ENCODE measurements around the gene BCAS1.
A peak's percentile ranks its signal among the peaks of the same experiment; 100 is the strongest.

The BCAS1 gene

DNA sequence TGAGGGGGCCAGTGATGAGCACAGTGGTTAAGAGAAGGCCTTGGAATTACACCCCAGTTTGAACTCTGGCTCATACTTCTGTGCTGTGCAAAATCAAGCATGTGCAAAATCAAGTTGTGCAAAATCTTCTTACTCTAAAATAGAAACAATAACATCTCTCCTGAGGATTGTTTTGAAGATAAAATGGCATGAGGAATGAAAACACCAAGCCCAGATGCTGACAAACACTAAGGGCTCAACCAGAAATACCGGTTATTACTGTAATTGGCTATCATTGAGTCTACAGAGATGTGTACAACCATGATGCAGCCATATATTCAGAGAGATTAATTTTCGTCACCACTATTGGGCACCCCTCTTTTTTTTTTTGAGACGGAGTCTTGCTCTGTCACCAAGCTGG, 5.9 kb upstream of the BCAS1 start:
- DNase-seq: no peak

DNA sequence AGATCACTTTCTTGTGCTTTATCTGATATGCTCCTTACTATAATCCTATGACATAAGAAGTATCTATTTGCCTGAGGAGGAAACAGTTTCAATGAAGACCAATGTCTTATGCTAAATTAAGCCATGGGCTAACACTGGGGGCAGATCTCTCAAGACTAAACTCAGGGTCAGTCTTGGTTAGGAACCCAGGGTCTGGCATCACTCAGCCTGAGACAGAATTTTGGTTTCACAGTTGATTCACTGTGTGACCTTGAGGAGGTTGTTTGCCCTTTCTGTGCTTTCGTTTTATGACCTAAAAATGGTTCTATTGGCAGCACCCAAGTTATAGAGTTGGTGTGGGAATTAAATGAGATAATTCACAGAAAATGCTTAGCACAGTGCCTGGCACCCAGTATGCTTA, 4.9 kb upstream of the BCAS1 start:
- no peak for DNase-seq

DNA sequence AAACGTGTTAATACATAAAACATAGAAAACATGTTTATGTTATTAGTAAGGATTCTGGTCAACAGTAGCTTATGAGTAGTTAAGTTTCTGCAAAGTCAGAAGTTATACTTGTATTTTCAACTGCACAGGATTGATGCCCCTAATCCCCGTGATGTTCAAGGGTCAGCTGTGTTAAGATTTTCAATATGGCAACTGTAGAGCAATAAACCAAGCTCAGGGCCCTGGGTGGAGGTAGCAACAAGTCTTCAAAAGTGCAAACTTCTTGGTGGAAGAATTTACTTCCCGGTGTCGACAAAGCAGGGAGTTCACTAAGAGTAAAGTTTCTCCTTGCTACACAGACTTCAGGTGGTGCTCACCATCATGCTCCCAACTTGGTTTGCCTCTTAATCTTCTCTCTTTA, 4.1 kb upstream of the BCAS1 start:
- no peak for DNase-seq

DNA sequence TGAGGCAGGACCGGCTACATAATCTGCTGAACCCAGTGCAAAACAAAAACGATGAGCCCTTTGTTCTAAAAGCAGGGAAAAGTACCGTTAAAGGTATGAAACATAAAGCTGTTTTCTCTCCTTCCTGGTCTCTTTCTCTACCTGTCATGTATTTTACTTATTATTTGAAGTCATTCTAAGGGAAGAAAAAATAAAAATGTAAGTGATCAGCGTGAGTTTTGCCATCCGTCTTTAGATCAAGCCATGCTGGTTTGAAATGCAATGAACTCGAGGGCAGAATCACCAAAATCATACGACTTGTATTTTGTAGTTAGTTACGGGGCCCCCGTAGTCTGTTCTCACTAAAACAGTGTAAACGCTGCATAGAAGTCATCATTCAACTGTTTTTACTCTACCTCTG, 2.9 kb upstream of the BCAS1 start:
- DNase-seq: no peak

DNA sequence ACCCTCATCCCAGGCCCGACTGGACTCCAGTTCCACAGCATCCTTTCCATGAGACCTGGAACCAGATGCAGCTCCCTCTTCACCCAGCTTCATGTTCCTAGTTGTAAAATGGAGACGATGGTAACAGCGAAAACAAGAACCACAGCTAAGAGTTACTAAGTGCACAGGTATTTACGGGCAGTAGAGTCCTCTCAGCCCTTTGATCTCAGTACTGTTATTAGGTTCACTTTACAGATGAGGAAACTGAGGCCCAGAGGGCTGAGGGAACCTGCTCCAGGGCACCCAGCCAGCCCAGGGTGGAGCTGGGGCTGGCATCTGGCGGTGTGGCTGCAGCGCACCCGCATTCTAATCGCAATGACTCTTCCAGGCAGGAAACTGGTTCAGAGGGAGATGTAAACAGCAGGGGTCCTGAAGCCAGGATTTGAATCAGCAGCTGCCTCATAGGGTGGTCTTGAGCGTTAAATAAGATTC, 858 bp downstream of the BCAS1 start:
- no peak for DNase-seq

DNA sequence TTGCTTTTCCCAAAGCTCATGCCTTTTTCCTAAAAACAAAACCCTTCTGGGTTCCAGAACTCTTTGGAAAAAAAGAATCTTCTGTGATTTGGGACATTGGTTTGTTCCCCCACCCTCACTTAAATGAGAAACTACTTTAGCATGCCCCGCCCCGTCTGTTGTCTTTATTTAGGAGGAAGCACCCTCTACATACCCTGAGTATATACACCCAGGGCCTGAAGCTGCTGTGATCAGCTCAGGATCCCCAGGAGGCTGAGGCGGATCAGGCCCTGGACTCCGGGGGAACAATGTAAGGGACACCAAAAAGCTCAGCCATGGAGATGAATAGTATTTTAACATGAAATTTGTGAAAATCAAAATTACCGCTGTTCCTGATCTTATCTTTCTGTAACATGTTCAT, 1.4 kb downstream of the BCAS1 start:
- DNase-seq: no peak

DNA sequence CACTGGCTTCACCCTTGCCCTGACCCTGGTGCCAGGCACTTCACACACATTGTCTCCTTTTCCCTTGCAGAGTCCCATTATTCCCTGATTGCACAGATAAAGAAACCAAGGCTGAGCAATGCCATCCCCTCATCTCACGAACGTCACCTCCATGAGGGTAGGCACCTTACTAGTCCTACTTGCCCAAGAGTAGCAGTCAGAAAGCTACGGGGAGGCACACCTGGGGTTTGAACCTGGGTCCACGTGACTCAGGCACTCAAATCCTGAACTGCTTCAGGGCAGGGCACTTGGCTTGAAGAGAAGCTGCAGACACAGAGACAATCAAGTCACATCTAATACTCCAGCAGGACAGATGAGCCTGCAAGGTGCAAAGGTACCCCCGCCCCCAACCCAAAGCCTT, 1.9 kb downstream of the BCAS1 start:
- no peak for DNase-seq

DNA sequence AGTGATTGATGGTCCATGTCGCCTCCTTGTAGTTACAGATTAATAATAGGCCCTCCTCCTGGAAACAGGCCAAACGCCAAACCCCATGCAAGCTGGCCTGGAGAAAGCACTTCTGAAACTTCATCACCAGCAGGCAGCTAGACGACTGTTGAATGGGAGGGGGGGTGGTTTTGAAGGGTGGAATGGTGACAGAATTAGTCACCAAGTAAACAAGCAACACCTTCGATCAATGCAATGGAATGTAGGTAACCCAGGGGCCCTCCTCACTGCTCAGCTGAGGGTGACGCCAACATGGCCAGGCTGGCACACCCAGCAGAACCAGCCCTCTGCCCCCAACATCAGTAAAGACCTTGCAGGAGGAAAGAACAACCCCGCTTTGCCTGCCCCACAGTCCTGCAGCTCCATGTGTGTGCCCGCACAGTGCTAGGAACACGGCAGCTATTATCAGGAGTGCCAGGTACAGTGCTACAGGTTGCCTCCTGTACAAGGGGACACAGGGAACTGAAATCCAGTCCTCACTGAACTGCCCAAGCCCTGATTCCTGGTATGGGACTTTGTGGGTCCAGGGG, 2.7 kb downstream of the BCAS1 start:
- DNase-seq: peak; percentile 4

DNA sequence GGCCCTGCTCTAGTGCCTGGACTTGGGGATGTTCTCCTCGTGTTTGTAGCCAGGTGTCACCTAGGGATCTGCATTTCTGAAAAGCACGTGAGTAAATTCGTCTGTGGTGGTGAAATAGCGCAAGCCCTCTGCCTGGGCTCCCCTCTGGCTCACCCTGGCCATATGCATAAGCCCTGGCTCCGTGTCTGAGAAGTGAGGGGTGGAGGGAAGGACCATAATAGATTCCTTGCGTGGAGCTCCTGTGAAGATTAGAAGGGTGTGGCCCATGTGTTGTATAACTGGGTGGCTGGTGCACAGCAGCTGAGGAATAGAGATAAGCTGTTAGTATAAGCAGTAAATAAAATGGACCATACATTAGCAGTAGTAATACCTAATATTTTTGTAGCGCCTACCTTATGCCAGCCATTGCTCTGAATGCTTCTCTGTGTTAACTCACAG, 4.8 kb downstream of the BCAS1 start:
- no peak for DNase-seq

DNA sequence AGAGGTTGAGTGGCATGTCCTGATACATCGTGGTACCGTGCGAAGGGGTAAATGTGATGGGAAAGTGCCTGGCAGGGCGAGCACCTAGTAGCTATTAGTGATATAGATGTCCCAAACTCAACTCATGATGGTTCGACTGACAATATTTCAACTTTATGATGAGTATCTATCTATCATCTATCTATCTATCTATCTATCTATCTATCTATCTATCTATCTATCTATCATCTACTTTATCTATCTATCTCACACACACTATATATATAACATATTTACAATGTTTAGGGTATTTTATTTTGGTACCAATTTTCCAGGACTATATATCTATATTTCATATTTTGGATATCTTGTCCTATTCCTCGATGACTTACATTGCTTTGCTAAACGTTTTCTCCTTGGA, 5.5 kb downstream of the BCAS1 start:
- DNase-seq: no peak

DNA sequence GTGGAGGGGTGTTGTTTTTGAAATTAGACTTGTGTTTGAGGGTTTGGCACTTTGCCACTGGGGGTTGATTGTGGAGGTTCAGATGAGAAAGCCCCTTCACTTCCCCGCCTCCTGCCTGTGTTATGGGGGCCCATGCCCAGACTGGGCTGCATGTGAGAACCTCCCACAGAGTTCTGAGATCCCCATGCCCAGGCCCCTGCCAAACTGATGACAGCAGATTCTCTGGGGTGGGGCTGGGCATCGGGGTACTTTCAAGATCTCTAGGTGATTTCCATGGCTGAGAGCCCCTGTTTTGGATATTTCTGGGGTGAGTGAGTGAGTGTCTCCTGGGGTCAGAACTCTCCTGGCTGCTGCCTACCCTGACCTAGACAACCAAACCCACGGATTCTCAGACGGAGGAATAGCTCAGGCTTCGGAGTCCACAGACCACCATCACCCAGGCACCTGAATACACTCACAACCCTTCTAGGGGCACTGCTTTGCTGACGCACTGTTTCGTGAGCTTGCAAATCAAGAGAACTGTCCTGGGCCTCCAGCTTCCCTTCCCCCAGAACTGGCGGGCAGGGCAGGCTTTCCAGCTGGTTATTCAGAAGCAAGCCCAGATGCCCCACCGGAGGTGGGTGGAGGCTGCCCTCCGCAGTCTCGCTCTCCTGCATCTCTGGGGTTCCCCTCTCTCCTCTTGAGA, 6.3 kb downstream of the BCAS1 start:
- DNase-seq: no peak

DNA sequence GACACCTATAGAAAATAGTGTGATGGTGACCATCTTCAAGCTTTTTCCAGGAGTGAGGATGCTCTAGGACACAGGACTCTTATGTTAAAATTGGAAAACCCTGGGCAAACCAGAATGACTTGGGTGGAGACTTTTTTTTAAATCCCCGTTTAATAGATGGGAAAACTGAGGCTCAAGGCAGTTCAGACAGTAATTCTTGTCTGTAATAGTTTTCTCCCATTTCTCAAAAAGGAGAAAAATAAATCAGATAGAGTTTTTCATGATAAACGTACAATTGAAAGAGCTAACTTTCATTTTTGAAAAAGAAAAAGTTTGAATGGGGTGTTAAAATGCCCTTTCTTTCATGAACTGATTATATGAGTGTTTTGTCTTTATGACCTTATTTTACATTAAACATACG, 6.8 kb downstream of the BCAS1 start:
- no peak for DNase-seq

DNA sequence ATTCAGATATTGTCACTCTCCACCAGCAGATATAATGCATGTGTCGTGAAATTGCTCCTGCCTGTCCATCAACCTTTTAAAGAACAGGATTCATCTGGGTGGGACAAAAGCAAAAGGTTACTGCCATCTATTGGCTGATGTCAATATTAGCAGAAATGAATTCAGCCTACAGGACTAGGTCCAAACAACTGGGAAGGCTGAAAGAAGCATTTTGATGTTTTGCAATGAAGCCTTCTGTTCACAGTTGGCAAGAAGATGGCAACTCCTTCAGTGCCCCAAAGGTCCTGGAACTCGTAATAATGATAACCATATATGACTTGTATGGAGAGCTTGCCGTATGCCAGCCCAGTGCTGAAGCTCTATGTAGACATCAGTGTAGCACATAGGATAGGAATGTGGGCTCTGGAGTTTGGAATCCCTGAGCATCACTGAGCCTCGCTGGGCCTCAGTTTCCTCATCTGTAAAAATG, 7.5 kb downstream of the BCAS1 start:
- DNase-seq: no peak

DNA sequence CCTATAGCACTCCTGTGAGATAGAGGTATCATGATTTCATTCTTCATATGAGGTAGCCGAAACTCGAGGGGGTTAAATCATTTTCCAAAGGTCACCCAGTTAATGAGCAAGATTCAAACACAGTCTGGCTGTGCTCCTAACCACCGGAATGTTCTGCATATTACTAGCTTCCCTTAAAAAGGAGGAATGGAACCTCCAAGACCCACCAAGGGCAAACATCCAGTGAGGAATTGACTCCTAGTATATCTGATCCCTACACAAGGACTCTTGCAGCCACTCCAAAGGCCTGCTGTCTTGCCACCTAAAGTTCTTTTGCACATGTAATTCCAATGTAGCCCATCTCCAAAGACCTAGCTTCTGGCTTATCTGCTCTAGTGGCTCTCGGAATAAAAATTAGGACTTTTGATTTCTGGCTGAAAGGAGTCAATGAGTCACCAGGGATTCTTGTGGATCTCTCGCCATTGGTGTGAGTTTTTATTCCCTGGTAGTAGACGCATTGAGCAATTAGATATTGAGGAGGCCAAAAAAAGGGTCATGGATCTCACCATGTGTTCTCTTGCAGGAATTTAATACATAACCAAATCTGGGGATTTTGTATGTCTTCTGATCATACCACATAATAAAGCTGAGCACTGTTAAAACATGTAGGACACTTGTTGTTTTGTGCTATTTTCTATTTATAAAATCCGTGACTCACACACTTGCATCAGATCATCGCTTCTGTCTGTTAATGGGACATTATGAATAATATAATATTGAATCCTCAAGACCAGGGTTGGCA, 9.1 kb downstream of the BCAS1 start:
- no peak for DNase-seq

DNA sequence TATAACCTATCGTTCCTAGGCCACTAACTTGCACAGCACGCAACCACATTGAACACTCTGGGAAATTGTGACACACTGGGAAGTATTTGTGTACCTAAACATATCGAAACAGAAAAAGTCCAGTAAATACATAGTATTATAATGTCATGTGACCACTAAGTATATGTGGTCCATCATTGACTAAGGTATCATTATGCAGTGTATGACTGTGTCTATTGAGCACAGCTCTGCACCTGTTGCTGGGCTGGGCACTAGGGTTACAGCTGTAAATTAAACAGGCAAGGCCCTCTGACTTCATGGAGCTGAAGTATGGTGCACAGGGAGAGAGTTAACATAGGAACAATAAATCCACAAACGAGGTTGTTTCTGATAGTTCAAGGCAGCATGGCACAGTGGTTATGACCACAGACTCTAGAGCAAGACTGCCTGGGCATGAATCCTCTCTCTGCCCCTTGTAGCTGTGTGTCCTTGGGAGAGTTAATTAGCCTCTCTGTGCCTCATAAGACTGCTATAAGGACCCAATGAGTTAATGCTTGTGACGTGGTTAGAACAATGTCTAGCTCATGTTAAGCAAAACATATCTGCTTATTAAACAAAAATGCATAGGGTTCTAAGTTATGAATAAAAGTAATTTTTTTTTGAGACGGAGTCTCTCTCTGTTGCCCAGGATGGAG, 10.6 kb downstream of the BCAS1 start:
- DNase-seq: no peak

DNA sequence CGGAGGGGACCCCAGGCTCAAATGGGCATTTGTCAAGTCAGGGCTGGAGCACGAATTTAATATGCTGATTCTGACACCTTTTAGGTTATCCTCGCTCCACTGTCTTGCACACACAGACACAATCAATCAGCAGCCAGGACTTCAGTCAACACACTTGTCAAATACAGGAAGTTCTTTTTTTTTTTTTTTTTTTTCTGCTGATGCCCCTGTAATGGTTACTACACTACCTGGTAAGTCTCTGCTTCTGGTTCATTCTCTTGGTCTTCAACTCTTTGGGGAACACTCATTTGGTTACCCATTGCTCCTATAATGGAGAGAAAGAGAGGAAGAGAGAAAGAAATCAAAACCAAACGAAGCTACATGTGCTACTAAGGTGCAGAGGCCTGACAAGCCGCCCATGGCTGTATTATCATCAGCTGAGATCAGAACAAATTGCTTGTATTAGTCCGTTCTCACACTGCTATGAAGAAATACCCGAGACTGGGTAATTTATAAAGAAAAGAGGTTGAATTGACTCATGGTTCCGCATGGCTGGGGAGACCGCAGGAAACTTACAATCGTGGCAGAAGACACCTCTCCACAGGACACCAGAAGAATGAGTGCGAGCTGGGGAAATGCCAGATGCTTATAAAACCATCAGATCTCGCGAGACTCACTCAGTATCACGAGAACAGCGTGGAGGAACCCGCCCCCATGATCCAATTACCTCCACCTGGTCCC, 11.8 kb downstream of the BCAS1 start:
- DNase-seq: no peak

DNA sequence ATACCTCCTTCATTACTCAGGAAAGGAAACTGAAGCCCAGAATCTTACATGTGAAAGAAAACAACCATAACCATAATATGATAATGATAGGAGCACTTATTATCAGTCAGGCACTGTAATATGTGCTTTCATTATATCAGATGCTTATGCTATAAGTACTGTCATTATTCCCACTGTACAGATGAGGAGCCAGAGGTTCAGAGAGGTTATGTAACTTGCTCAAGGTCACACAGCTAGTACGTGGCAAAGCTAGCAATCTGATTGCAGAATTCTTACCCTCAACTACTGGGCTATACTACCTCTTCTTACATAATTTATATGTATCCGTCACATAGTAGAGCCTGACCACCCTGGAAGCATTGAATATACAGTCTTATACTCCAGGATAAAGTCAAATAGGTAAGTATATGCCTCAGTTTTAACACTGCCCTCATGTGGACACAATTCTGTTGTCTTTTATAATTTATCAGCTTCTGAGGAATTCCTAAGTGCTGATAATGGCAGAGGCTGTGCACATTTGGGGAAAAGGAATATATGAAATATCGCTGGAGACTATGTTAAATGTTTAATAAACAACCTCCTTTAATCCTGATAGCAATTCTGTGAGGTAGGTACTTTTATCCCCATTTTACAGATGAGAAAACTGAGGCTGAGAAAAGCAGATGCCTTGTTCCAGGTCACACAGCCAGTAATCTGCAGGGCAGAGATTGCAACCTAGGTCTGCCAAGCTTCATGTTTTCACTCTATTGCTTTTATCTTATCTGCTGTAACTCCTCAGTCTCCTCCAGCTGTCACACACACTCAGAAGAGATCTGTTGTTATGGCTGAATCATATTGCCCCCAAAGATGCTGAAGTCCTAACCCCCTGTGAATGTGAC, 13.4 kb downstream of the BCAS1 start:
- DNase-seq: no peak

DNA sequence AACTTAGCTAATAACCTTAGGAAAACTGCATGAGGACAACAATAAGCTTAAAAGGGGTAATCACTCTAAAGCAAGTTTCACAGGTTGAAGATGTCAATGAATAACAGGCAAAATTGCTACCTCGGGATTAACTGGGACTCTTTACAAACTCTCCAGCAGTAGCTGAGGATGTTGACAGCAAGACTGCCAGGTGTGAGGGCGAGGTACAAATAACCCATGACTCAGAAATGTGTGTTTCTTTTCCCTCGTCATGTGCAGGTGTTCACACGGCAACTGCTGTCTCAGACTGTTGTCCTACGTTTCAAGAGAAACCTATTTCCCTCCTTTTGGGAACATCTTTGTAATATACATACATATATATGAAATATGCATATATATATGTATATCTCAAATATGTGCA, 15.9 kb downstream of the BCAS1 start:
- no peak for DNase-seq

DNA sequence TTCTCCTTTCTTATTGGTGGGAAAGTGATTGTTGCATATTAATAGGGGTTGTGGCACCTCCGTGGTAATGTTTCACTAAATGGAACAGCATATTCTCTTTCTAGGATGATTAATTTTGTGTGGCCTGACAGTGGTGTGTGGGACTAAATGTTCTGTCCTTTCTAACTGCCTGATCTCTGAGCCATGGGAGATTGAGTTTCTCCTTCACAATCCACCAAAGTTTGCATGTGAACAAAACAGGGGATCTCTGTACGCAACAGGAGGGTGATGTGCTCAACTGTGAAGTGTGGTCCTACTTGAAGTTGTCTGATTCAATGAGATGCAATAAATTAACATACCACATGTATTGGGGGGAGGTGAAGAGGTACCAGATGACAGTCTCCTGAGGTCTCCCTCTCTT, 19.3 kb downstream of the BCAS1 start:
- no peak for DNase-seq

DNA sequence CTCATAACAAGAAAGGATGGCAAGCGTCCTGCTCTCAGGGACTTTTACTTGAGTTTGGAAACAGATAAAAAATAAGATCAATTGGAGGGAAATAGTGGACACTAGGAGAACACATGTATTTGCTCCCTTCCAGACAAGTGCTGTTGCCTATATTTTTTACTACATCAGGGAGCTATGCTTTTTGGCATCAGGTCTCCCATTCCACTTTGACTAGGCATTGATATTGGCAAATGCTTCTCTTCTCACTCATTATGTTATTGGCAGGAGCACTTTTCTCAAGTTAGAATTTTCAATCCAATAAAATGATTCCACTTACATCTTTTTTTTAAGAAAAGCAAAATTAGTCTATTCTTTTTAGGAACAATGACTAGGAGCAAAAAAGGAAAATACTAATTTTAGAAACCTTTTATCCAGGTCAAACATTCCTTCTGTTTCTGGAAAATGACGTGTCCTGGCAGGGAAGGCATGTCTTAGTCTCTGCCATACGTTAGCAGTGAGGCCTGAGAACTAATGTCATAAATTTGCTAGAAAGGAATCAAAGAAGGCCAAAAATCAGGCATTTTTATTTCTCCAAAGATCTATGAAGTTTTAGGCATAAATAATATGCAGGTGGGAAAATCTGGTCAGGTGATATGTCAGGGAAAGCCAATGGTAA, 21.4 kb downstream of the BCAS1 start:
- DNase-seq: no peak

DNA sequence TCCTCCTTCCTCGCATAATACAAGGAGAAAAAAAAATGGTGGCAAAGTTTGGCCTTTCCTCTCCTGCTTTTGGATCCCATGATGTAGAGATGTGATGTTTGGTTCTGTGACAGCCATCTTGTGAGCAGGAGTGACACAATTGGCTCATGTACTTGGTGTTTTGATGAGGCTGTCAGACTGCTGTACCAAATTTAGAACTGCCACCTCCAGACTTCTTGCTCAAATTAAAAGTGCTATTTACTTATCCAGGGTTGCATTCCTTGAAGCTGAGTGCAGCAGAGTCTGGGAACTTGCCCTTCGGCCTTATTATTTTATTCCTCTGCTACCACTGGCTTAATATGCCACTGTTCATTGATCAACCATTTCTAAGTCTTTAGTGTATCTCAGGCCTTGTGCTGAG, 21.9 kb downstream of the BCAS1 start:
- DNase-seq: no peak

Measured in NK-92 treated with Interleukin-12 subunit alpha and Interleukin-12 subunit beta, amount 100 ng/mL, for 24 hours (cell line).